ENCODE measurements around the gene GIMAP7. TPM values are rescaled to one million over a fixed set of nuclear protein-coding genes. Genes with fewer than 3 reads are reported as not detected.

GIMAP7 gene
- total RNA-seq, 2 experiments from 2014 or later, result 134 TPM

DNA sequence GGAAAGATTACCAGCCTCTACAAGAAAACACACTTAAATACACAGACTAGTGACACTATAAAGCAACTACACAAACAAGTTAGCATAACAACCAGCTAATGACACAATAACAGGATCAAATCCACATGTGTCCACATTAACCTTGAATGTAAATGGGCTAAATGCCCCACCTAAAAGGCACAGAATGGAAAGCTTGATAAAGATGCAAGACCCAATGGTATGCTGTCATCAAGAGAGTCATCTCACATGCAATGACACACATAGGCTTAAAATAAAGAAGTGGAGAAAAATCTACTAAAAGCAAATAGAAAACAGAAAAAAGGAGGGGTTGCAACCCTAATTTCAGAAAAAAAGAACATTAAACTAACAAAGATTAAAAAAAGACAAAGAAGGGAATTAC is 38.5 kb downstream of the GIMAP7 start:
- H3K36me3 Mint-ChIP-seq (ENCODE audit: low read depth), result peaks cover 64% of the 10 kb centered on the region
- peaks cover 35% of the 10 kb centered on the region for H3K4me1 Mint-ChIP-seq (ENCODE audit: low read depth)
- ChIA-PET POLR2A (interaction anchor here (1.3 kb wide), 1 partner anchor 72 kb away, joined by 3 read pairs; no protein-coding TSS in a partner anchor), CTCF (interaction anchor here (1.4 to 2.5 kb wide), 5 partner anchors 9 to 203 kb away, joined by 3 to 13 read pairs (median 5); partner anchors contain the start of genes GIMAP2 and GIMAP4)
- DNase-seq (no peak), ATAC-seq (no peak)
- no peak overlapping the region for H3K27ac Mint-ChIP-seq
- H3K4me3 Mint-ChIP-seq, result no peak overlapping the region
- no peaks in the 10 kb centered on the region for H3K27me3 Mint-ChIP-seq (ENCODE audit: low read depth)
- peaks cover 46% of the 10 kb centered on the region for H3K9me3 Mint-ChIP-seq (ENCODE audit: insufficient read depth)

DNA sequence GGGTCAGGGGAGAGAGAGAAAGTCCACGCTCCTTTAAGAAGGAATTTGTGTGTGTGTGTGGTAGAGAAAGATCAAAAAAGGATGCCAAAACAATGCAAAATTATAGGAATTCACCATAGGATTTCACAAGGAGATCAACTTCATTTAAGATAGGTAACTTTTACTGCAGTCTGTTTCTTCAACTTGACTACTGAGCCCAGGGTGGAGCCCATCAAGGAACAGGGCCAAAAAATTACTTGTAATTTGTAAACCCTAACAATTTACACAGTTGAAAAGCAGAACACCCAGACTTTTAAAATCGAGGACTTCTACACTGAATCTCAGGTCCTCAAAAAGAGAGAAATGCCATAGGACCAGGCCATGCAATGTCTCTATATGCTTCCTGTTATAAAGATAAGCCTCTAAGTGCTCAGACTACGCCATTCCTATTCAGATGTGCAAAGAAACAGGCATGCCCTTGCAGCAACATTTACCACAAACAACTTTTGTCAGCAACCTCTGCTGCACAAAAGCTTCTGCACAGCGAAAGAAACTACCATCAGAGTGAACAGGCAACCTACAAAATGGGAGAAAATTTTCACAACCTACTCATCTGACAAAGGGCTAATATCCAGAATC is 42.0 kb downstream of the GIMAP7 start:
- peak overlapping the region; percentile 55 for H3K4me3 Mint-ChIP-seq
- DNase-seq, result peak; percentile 54
- H3K27ac Mint-ChIP-seq, result peak overlapping the region; percentile 90
- peaks cover 35% of the 10 kb centered on the region for H3K4me1 Mint-ChIP-seq (ENCODE audit: low read depth)
- peaks cover 80% of the 10 kb centered on the region for H3K36me3 Mint-ChIP-seq (ENCODE audit: low read depth)
- ChIA-PET POLR2A (interaction anchor here (0.9 kb wide), 1 partner anchor 11 kb away, joined by 3 read pairs; the partner anchor contains the start of gene GIMAP4), CTCF (no interaction called here)
- peak; percentile 95 for ATAC-seq
- H3K27me3 Mint-ChIP-seq (ENCODE audit: low read depth), result no peaks in the 10 kb centered on the region
- H3K9me3 Mint-ChIP-seq (ENCODE audit: insufficient read depth), result peaks cover 57% of the 10 kb centered on the region

DNA sequence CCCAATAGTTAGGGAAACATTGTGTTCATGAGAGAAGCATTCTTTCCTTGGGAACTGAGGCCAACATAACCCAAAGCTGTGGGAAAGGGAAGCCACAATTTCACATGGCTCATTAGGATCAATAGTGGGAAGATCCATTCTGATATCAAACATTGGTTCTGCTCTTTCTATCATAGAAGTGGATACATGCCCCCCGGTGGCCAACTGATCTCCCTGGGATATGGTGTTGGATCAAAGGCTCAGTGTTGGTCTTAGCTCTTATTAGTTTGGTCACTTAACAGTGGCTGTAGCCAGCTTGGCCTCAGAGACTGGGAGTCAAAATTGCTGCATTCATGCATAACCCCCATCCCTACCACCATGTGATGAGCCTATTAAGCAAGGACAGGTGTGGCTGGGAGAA is 45.8 kb downstream of the GIMAP7 start:
- ATAC-seq, result no peak
- no peak for DNase-seq
- Mint-ChIP-seq H3K9me3 (ENCODE audit: insufficient read depth) (peaks cover 35% of the 10 kb centered on the region), H3K27me3 (ENCODE audit: low read depth) (no peaks in the 10 kb centered on the region), H3K4me1 (ENCODE audit: low read depth) (peaks cover 43% of the 10 kb centered on the region), H3K27ac (no peak overlapping the region), H3K36me3 (ENCODE audit: low read depth) (peaks cover 62% of the 10 kb centered on the region), H3K4me3 (no peak overlapping the region)
- ChIA-PET POLR2A (interaction anchor here (0.8 kb wide), 1 partner anchor 109 kb away, joined by 4 read pairs; no protein-coding TSS in a partner anchor), CTCF (interaction anchor here (1.0 kb wide), 1 partner anchor 9 kb away, joined by 4 read pairs; no protein-coding TSS in a partner anchor)

DNA sequence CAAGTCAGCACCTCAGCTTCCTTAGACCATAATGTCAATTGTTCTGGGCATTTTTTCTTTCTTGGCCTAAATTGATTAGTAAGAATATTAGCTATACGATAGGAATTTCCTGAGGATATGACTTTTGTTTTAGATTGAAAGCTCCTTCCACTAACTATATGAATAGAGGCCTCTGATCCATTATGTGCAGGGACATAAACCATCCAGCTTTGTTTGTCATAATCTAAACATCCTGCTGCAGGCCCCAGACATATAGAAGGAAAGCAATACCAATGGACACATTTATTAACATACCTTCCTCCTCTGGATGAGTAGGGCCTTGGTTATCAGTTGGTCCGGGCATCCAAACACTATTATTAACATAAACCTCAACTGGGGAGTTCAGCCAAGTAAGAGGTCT is 48.2 kb downstream of the GIMAP7 start:
- peaks cover 54% of the 10 kb centered on the region for H3K36me3 Mint-ChIP-seq (ENCODE audit: low read depth)

DNA sequence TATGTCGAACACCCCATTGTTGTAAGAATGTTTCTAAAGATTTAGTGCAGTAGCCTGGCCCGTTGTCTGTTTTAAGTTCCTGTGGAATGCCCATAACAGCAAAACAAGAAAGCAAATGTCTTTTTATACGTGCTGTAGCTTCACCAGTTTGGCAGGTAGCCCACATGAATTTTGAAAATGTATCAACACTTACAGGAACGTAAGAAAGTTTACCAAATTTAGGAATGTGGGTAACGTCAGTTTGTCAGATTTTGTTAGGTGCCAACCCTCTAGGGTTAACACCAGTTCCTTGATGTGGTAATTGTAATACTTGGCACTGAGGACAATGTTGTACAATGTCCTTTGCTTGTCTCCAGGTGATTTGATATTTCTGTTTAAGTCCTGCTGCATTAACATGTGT is 49.3 kb downstream of the GIMAP7 start:
- POLR2A ChIA-PET, result interaction anchor here (0.8 to 2.7 kb wide), 6 partner anchors 40 to 175 kb away, joined by 3 to 12 read pairs (median 6); partner anchors contain the start of genes GIMAP7 and GIMAP8
- Mint-ChIP-seq H3K9me3 (ENCODE audit: insufficient read depth) (peaks cover 28% of the 10 kb centered on the region), H3K27me3 (ENCODE audit: low read depth) (no peaks in the 10 kb centered on the region), H3K36me3 (ENCODE audit: low read depth) (peaks cover 51% of the 10 kb centered on the region), H3K27ac (peak overlapping the region; percentile 67), H3K4me1 (ENCODE audit: low read depth) (peaks cover 42% of the 10 kb centered on the region), H3K4me3 (peak overlapping the region; percentile 44)
- ATAC-seq (peak; percentile 12), DNase-seq (no peak)
- CTCF ChIA-PET, result interaction anchor here (1.0 to 4.8 kb wide), 8 partner anchors 45 to 312 kb away, joined by 3 to 26 read pairs (median 4); partner anchors contain the start of genes GIMAP5 and GIMAP7

More for the DNA sequence above, 48.2 kb downstream of the GIMAP7 start:
- ChIA-PET CTCF (interaction anchor here (1.2 to 4.8 kb wide), 6 partner anchors 10 to 216 kb away, joined by 3 to 26 read pairs (median 8); partner anchors contain the start of gene GIMAP7), POLR2A (interaction anchor here (0.9 to 2.7 kb wide), 6 partner anchors 9 to 193 kb away, joined by 3 to 12 read pairs (median 4); partner anchors contain the start of genes GIMAP2 and GIMAP7)
- peaks cover 33% of the 10 kb centered on the region for H3K9me3 Mint-ChIP-seq (ENCODE audit: insufficient read depth)
- DNase-seq (no peak), ATAC-seq (no peak)
- H3K27ac Mint-ChIP-seq, result peak overlapping the region; percentile 67
- no peaks in the 10 kb centered on the region for H3K27me3 Mint-ChIP-seq (ENCODE audit: low read depth)
- peaks cover 42% of the 10 kb centered on the region for H3K4me1 Mint-ChIP-seq (ENCODE audit: low read depth)
- no peak overlapping the region for H3K4me3 Mint-ChIP-seq

DNA sequence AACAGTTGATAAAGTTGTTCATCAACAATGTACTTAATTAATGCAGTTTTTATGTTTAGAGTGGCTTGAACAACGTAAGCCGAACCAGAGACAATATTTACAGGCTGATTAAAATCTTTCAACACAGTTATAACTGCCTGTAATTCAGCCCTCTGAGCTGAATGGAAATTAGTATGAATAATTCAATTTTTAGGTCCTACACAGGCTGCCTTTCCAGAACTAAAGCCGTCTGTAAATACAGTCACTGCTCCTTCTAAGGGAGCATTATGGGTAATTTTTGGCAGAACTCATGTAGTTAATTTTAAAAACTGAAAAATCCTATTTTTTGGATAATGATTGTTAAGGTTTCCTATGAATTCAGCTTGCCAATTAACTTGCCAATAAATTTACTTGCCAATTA is 49.9 kb downstream of the GIMAP7 start:
- ChIA-PET POLR2A (interaction anchor here (0.8 to 2.7 kb wide), 5 partner anchors 41 to 116 kb away, joined by 3 to 12 read pairs (median 5); partner anchors contain the start of genes GIMAP7 and GIMAP8), CTCF (interaction anchor here (1.0 to 4.8 kb wide), 7 partner anchors 10 to 312 kb away, joined by 3 to 26 read pairs (median 3); partner anchors contain the start of gene GIMAP5)
- H3K4me1 Mint-ChIP-seq (ENCODE audit: low read depth), result peaks cover 47% of the 10 kb centered on the region
- DNase-seq (no peak), ATAC-seq (no peak)
- peaks cover 28% of the 10 kb centered on the region for H3K9me3 Mint-ChIP-seq (ENCODE audit: insufficient read depth)
- peak overlapping the region; percentile 67 for H3K27ac Mint-ChIP-seq
- H3K36me3 Mint-ChIP-seq (ENCODE audit: low read depth), result peaks cover 55% of the 10 kb centered on the region
- H3K4me3 Mint-ChIP-seq, result peak overlapping the region; percentile 44
- H3K27me3 Mint-ChIP-seq (ENCODE audit: low read depth), result no peaks in the 10 kb centered on the region

DNA sequence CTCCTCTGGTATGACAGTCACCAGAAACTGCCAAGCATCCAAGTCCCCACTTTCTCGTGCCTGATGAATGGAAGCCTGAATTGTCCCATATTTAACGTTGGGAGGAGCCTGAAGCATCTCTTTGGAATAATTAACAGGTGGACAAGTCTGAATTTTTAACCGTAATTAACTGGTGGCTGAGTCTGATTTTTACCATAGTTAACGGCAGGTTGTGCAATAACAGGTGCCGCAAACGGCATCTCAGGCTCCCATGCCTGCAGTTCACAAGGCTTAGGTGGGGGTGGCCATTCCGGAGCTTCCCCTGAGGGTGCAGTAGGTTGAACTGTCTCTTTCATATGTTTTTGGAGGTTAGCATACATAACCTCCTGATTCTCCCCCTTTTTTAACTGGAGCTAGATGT is 50.6 kb downstream of the GIMAP7 start:
- ChIA-PET POLR2A (interaction anchor here (1.2 to 2.7 kb wide), 3 partner anchors 45 to 115 kb away, joined by 3 to 12 read pairs (median 6); partner anchors contain the start of genes GIMAP7 and GIMAP8), CTCF (interaction anchor here (1.1 to 4.8 kb wide), 4 partner anchors 11 to 172 kb away, joined by 3 to 26 read pairs (median 4); partner anchors contain the start of gene GIMAP5)
- Mint-ChIP-seq H3K27ac (peak overlapping the region; percentile 50), H3K9me3 (ENCODE audit: insufficient read depth) (peaks cover 24% of the 10 kb centered on the region), H3K4me3 (peak overlapping the region; percentile 15), H3K36me3 (ENCODE audit: low read depth) (peaks cover 56% of the 10 kb centered on the region), H3K4me1 (ENCODE audit: low read depth) (peaks cover 54% of the 10 kb centered on the region), H3K27me3 (ENCODE audit: low read depth) (no peaks in the 10 kb centered on the region)
- DNase-seq (no peak), ATAC-seq (no peak)

DNA sequence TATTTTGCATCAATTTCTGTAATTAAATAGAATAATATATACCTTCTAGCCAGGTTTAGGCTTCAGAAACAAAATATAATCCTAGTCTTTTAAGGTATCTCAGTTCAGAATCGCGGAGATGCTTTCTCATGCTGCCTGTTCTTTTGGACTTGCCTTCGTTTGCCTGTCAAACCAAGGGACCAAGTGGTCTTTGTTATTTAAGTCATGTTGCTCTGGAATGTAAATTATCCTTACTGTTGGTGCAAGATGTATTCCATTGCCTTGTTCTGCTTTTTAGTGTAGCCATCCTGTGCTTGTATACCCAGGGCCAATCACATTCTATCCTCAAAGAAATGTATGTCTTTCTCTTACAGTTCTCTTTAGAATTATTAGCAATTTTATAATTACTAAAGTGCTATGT is 51.5 kb downstream of the GIMAP7 start:
- Mint-ChIP-seq H3K27me3 (ENCODE audit: low read depth) (no peaks in the 10 kb centered on the region), H3K9me3 (ENCODE audit: insufficient read depth) (peaks cover 15% of the 10 kb centered on the region), H3K4me1 (ENCODE audit: low read depth) (peaks cover 59% of the 10 kb centered on the region), H3K36me3 (ENCODE audit: low read depth) (peaks cover 57% of the 10 kb centered on the region), H3K4me3 (peak overlapping the region; percentile 88), H3K27ac (no peak overlapping the region)
- CTCF ChIA-PET, result interaction anchor here (1.2 to 4.8 kb wide), 4 partner anchors 46 to 150 kb away, joined by 3 to 60 read pairs (median 15); partner anchors contain the start of genes GIMAP1 and GIMAP8
- DNase-seq (no peak), ATAC-seq (no peak)
- POLR2A ChIA-PET, result interaction anchor here (1.7 to 5.1 kb wide), 5 partner anchors 51 to 172 kb away, joined by 10 to 73 read pairs (median 15); partner anchors contain the start of genes GIMAP2, GIMAP5, GIMAP7 and GIMAP8

DNA sequence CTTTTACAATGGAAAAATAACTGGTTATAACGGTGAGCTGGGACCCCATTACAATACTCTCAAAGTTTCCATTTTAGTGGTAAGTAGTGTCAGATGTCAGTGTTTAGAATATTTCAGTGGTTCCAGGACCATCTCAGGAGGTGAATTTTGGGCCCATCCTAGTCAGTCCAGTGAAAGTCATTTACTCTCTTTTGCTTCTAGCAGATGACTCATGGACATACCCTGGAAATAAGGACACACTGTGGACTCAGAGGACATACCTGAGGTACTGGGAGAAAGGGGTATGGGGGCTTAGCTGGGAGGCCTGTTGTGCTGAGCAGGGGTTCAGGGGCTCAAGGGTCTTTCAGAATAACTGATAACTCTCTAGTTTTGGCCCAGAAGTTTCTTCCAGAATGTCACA is 51.9 kb downstream of the GIMAP7 start:
- no peaks in the 10 kb centered on the region for H3K27me3 Mint-ChIP-seq (ENCODE audit: low read depth)
- POLR2A ChIA-PET, result interaction anchor here (0.6 to 5.1 kb wide), 21 partner anchors 10 to 189 kb away, joined by 3 to 73 read pairs (median 6); partner anchors contain the start of genes GIMAP2, GIMAP5, GIMAP6 and GIMAP7
- H3K4me3 Mint-ChIP-seq, result peak overlapping the region; percentile 88

DNA sequence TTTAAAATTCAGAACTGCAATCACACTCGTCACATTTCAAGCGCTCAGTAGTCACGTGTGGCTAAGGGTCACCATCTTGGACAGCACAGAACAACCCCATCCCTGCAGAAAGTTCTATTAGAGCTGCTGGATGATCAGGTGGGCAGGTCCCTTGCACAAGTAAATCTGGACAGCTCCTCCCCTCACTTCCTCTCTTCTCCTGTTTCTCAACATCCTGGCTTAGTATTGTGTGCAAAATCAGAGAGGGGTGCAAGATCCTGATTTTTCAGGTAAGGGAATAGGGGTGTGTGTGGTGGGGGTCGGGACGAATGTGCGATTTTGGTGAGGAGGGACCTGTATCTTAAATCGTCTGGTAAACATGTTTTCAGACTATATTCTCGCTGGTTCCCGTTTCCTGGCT is 52.5 kb downstream of the GIMAP7 start, which contains the start of gene GIMAP4:
Gene GIMAP4, plus strand, starts transcription at position 222 of the 400 bp plus-strand sequence. CDS start 2,512 bp downstream, outside the sequence.
- Mint-ChIP-seq H3K36me3 (ENCODE audit: low read depth) (peaks cover 59% of the 10 kb centered on the region), H3K27me3 (ENCODE audit: low read depth) (no peaks in the 10 kb centered on the region), H3K4me3 (peak within 1 kb of the TSS; percentile 88), H3K9me3 (ENCODE audit: insufficient read depth) (peaks cover 8% of the 10 kb centered on the region), H3K4me1 (ENCODE audit: low read depth) (peaks cover 59% of the 10 kb centered on the region), H3K27ac (peak within 1 kb of the TSS; percentile 90)
- peak; percentile 59 for DNase-seq
- ChIA-PET CTCF (interaction anchor here (0.7 to 4.8 kb wide), 16 partner anchors 14 to 189 kb away, joined by 3 to 60 read pairs (median 4); partner anchors contain the start of genes GIMAP1, GIMAP5, GIMAP7 and GIMAP8), POLR2A (interaction anchor here (0.6 to 5.1 kb wide), 23 partner anchors 10 to 188 kb away, joined by 3 to 73 read pairs (median 6); partner anchors contain the start of genes GIMAP2, GIMAP5, GIMAP6 and GIMAP7)
- peak; percentile 61 for ATAC-seq

More for the DNA sequence above, 51.9 kb downstream of the GIMAP7 start:
- peaks cover 57% of the 10 kb centered on the region for H3K36me3 Mint-ChIP-seq (ENCODE audit: low read depth)
- peak overlapping the region; percentile 90 for H3K27ac Mint-ChIP-seq
- no peak for DNase-seq
- peaks cover 11% of the 10 kb centered on the region for H3K9me3 Mint-ChIP-seq (ENCODE audit: insufficient read depth)
- H3K4me1 Mint-ChIP-seq (ENCODE audit: low read depth), result peaks cover 59% of the 10 kb centered on the region
- CTCF ChIA-PET, result interaction anchor here (0.7 to 4.8 kb wide), 13 partner anchors 14 to 189 kb away, joined by 3 to 60 read pairs (median 4); partner anchors contain the start of genes GIMAP1, GIMAP5, GIMAP7 and GIMAP8
- ATAC-seq, result no peak

DNA sequence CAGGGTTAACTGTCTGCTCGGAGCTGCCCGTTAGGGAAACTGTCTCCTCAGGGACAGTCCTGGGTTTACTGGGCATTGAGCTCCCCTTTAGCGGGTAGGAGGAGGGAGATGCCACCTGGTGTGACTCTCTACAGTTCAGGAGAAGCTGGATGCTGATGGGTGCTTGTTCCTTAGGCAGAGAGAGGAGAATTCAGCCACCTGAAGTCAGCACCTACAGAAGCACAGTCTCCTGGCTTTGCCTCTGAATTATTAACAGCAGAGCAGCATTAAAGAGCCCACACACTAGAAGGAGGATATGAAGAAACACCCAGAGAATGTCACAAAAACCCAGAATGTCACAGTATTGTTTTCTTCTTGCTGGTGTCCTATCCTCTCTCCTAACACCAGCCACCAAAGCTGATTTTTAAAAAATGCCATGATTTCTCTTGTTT is 53.2 kb downstream of the GIMAP7 start:
- DNase-seq, result no peak
- POLR2A ChIA-PET, result interaction anchor here (0.6 to 5.1 kb wide), 18 partner anchors 11 to 188 kb away, joined by 3 to 73 read pairs (median 9); partner anchors contain the start of genes GIMAP2, GIMAP5, GIMAP6 and GIMAP7
- Mint-ChIP-seq H3K4me3 (peak overlapping the region; percentile 88), H3K4me1 (ENCODE audit: low read depth) (peaks cover 61% of the 10 kb centered on the region), H3K27ac (peak overlapping the region; percentile 90), H3K36me3 (ENCODE audit: low read depth) (peaks cover 59% of the 10 kb centered on the region), H3K9me3 (ENCODE audit: insufficient read depth) (peaks cover 11% of the 10 kb centered on the region), H3K27me3 (ENCODE audit: low read depth) (no peaks in the 10 kb centered on the region)
- peak; percentile 42 for ATAC-seq
- CTCF ChIA-PET, result interaction anchor here (0.8 to 4.8 kb wide), 17 partner anchors 15 to 188 kb away, joined by 3 to 60 read pairs (median 5); partner anchors contain the start of genes GIMAP1, GIMAP5, GIMAP6 and GIMAP7

Measured in activated CD8-positive, alpha-beta T cell treated with anti-CD3 and anti-CD28 coated beads, Interleukin-2, amount 10 ng/mL, durations not matched to agents 7 days and 5 days (primary cell).